Ishikawa (cell line): ENCODE data around the gene TNIP1.

Experiments used
- CEBPB ChIP-seq: IDR thresholded peaks from 2 replicates; pipeline ENCODE4 v1.6.1; 2012
- EGR1 ChIP-seq: IDR thresholded peaks from 2 replicates; pipeline ENCODE4 v1.6.1; 2012
- EP300 ChIP-seq: IDR thresholded peaks from 2 replicates; pipeline ENCODE4 v1.6.1; 2012; ENCODE audit warnings: borderline replicate concordance
- FOXM1 ChIP-seq: IDR thresholded peaks from 2 replicates; pipeline ENCODE4 v1.6.1; 2012; ENCODE audit warnings: low read depth, borderline replicate concordance
- MAX ChIP-seq: IDR thresholded peaks from 2 replicates; pipeline ENCODE4 v1.6.1; 2012
- NFIC ChIP-seq: IDR thresholded peaks from 2 replicates; pipeline ENCODE4 v1.6.1; 2012
- RAD21 ChIP-seq: IDR thresholded peaks from 2 replicates; pipeline ENCODE4 v1.6.1; 2012; ENCODE audit warnings: low read depth
- TAF1 ChIP-seq: IDR thresholded peaks from 2 replicates; pipeline ENCODE4 v1.6.1; 2012; ENCODE audit warnings: low read depth, mild to moderate bottlenecking
- TF ChIP-seq, protein P1 (sequence below): IDR thresholded peaks from 2 replicates; pipeline ENCODE4 v1.6.1; 2012
- TF ChIP-seq, protein P2 (sequence below): IDR thresholded peaks from 2 replicates; pipeline ENCODE4 v1.6.1; 2012; ENCODE audit warnings: low read depth, mild to moderate bottlenecking

DNA sequence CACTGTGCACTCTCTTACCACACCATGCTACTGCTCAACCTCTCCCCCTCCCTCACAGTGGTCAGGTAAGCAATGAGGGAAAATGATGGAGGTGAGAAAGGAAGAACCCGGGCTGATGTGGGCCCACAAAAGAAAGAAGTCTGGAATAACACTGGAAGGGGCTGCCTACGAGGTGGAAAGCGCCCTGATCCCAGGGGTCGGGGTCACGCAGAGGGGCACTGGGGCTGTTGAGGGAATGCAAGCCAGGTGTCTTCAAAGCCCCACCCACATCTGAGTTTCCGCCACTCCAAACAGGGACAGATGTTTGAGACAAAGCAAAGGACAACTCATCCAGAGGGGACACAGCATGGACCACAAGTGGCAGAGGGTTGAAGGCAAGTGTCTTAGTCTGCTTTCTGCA lies 4.2 kb downstream of the TNIP1 start:
- TF ChIP-seq, protein P1, sequence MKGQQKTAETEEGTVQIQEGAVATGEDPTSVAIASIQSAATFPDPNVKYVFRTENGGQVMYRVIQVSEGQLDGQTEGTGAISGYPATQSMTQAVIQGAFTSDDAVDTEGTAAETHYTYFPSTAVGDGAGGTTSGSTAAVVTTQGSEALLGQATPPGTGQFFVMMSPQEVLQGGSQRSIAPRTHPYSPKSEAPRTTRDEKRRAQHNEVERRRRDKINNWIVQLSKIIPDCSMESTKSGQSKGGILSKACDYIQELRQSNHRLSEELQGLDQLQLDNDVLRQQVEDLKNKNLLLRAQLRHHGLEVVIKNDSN: no peak
- no peak for TF ChIP-seq EGR1
- TF ChIP-seq EP300: no peak
- no peak for TF ChIP-seq RAD21
- TF ChIP-seq CEBPB: no peak
- no peak for TF ChIP-seq FOXM1
- no peak for TF ChIP-seq MAX
- TF ChIP-seq NFIC: no peak
- TF ChIP-seq TAF1: no peak
- TF ChIP-seq, protein P2, sequence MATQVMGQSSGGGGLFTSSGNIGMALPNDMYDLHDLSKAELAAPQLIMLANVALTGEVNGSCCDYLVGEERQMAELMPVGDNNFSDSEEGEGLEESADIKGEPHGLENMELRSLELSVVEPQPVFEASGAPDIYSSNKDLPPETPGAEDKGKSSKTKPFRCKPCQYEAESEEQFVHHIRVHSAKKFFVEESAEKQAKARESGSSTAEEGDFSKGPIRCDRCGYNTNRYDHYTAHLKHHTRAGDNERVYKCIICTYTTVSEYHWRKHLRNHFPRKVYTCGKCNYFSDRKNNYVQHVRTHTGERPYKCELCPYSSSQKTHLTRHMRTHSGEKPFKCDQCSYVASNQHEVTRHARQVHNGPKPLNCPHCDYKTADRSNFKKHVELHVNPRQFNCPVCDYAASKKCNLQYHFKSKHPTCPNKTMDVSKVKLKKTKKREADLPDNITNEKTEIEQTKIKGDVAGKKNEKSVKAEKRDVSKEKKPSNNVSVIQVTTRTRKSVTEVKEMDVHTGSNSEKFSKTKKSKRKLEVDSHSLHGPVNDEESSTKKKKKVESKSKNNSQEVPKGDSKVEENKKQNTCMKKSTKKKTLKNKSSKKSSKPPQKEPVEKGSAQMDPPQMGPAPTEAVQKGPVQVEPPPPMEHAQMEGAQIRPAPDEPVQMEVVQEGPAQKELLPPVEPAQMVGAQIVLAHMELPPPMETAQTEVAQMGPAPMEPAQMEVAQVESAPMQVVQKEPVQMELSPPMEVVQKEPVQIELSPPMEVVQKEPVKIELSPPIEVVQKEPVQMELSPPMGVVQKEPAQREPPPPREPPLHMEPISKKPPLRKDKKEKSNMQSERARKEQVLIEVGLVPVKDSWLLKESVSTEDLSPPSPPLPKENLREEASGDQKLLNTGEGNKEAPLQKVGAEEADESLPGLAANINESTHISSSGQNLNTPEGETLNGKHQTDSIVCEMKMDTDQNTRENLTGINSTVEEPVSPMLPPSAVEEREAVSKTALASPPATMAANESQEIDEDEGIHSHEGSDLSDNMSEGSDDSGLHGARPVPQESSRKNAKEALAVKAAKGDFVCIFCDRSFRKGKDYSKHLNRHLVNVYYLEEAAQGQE: no peak
